ENCODE data around the gene SEMA3B. TPM values are rescaled to one million over a fixed set of nuclear protein-coding genes. Genes with fewer than 3 reads are reported as not detected.

Gene SEMA3B
- total RNA-seq, 4 donors from 2014 or later, result 1.7 to 3.1 (median 2.1) TPM

DNA sequence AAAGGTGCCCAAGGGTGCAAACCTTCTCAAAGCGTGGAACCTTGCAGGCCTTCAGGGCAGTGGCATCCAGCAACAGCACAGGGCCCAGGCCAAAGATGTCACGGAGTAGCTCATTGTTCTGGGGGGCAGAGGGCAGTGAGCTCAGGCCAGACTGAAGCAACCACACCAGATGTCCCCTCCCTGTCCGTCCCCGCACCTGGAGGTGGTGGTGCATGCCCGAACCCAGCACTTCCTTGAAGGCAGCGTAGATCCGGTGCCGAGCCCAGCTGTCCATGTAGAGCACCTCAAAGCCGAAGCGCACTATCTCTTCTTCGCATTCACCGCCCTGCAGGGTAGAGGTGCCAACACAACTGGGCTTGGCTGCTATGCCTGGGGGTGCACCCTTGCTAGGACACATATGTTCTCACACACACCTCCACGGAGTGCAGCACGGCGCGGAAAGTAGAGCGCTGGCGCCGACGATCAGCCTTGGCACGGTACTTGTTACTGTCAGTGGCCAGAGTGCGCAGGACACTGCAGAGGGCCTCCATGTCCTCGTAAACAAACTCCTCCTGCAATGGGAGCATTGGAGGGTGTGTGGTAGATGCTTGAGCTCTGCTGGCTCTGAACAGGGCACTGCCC is 19.6 kb downstream of the SEMA3B start:
- Histone ChIP-seq H3K4me3 (no peak overlapping the region), H3K27me3 (no peaks in the 10 kb centered on the region), H3K9me3 (no peaks in the 10 kb centered on the region), H3K36me3 (peaks cover 0 to 38% of the 10 kb centered on the region in 2 donors), H3K4me1 (peaks cover 18 to 22% of the 10 kb centered on the region in 2 donors), H3K27ac (peak overlapping the region in 1 of 4 donors; percentile 41)
- ATAC-seq (no peak), DNase-seq (no peak)
- TF ChIP-seq POLR2A (IDR thresholded peaks at IDR 0.05), result no peak
- TF ChIP-seq, protein P1, sequence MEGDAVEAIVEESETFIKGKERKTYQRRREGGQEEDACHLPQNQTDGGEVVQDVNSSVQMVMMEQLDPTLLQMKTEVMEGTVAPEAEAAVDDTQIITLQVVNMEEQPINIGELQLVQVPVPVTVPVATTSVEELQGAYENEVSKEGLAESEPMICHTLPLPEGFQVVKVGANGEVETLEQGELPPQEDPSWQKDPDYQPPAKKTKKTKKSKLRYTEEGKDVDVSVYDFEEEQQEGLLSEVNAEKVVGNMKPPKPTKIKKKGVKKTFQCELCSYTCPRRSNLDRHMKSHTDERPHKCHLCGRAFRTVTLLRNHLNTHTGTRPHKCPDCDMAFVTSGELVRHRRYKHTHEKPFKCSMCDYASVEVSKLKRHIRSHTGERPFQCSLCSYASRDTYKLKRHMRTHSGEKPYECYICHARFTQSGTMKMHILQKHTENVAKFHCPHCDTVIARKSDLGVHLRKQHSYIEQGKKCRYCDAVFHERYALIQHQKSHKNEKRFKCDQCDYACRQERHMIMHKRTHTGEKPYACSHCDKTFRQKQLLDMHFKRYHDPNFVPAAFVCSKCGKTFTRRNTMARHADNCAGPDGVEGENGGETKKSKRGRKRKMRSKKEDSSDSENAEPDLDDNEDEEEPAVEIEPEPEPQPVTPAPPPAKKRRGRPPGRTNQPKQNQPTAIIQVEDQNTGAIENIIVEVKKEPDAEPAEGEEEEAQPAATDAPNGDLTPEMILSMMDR (IDR thresholded peaks at IDR 0.05 in 4 of 5, conservative IDR thresholded peaks at IDR 0.05 in 1 of 5), result no peak
- intact Hi-C loops (cut with DNase I; ENCODE audit: low total_unique reads), result no loop called here
- in situ Hi-C loops (cut with MboI; ENCODE audit: low sequenced_read_pairs in 4 of 4), result loop anchor here in 1 of 4 donors (25.0 kb wide), 1 partner anchor 351 kb away; the partner anchor contains the start of genes MON1A and RBM6

DNA sequence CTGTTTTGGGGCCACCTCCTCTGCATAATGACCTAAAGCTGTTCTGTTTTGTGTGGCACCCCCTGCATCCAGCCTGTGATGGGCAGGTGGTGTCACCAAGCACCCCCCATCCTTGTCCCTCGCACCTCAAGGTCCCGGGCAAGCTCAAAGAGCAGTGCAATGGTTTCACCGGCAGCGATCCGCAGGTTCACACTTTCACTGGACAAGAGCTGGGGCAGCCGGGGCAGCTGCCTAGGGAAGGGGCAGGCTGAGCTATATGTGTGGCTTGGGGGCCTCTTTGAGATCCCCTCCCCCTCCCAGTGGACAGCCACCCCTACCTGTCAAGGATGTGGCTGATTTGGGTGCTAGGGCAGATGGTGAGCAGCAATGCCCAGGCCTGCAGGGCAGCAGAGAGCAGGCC is 20.2 kb downstream of the SEMA3B start:
- in situ Hi-C loops (cut with MboI; ENCODE audit: low sequenced_read_pairs in 4 of 4) (loop anchor here in 1 of 4 donors (25.0 kb wide), 1 partner anchor 352 kb away; the partner anchor contains the start of genes MON1A and RBM6), intact Hi-C loops (cut with DNase I; ENCODE audit: low total_unique reads) (no loop called here)
- H3K27me3 ChIP-seq, result no peaks in the 10 kb centered on the region
- H3K9me3 ChIP-seq, result no peaks in the 10 kb centered on the region
- DNase-seq (no peak), ATAC-seq (no peak)
- peaks cover 0 to 38% of the 10 kb centered on the region in 2 donors for H3K36me3 ChIP-seq
- no peak overlapping the region for H3K27ac ChIP-seq
- no peak overlapping the region for H3K4me3 ChIP-seq
- H3K4me1 ChIP-seq, result peaks cover 20 to 23% of the 10 kb centered on the region in 2 donors
- TF ChIP-seq, protein P1 (IDR thresholded peaks at IDR 0.05 in 4 of 5, conservative IDR thresholded peaks at IDR 0.05 in 1 of 5), result no peak
- no peak for TF ChIP-seq POLR2A (IDR thresholded peaks at IDR 0.05)

- DNase-seq, result no peak
Measured at GRCh38 chr3:50290161-50290641, 21.3 kb downstream of the SEMA3B start.

GRCh38 chr3:50292159-50293078 is 23.5 kb downstream of the SEMA3B start, which contains the start of gene IFRD2:
Gene IFRD2 (minus strand): TSS chr3:50292429. CDS start chr3:50292274, 155 bp downstream.
- peak within 1 kb of the TSS; percentile 81 to 96 (median 94) for H3K4me3 ChIP-seq
- peaks cover 0 to 38% of the 10 kb centered on the region in 2 donors for H3K36me3 ChIP-seq
- peak within 1 kb of the TSS; percentile 97 to 99 (median 98) for H3K27ac ChIP-seq
- H3K9me3 ChIP-seq, result no peaks in the 10 kb centered on the region
- no peaks in the 10 kb centered on the region for H3K27me3 ChIP-seq
- TF ChIP-seq POLR2A (IDR thresholded peaks at IDR 0.05), result peak; percentile 82 to 87
- TF ChIP-seq, protein P1 (IDR thresholded peaks at IDR 0.05 in 4 of 5, conservative IDR thresholded peaks at IDR 0.05 in 1 of 5), result no peak
- peaks cover 20 to 23% of the 10 kb centered on the region in 2 donors for H3K4me1 ChIP-seq
- DNase-seq (peak; percentile 97 to 98), ATAC-seq (peak; percentile 87)
- in situ Hi-C loops (cut with MboI; ENCODE audit: low sequenced_read_pairs in 4 of 4), result loop anchor here in 1 of 4 donors (25.0 kb wide), 1 partner anchor 355 kb away; the partner anchor contains the start of genes MON1A and RBM6
- intact Hi-C loops (cut with DNase I; ENCODE audit: low total_unique reads), result no loop called here

More at GRCh38 chr3:50290161-50290641, 21.3 kb downstream of the SEMA3B start:
- intact Hi-C loops (cut with DNase I; ENCODE audit: low total_unique reads) (no loop called here), in situ Hi-C loops (cut with MboI; ENCODE audit: low sequenced_read_pairs in 4 of 4) (loop anchor here in 1 of 4 donors (25.0 kb wide), 1 partner anchor 353 kb away; the partner anchor contains the start of genes MON1A and RBM6)
- no peak for TF ChIP-seq POLR2A (IDR thresholded peaks at IDR 0.05)
- TF ChIP-seq, protein P1 (IDR thresholded peaks at IDR 0.05 in 4 of 5, conservative IDR thresholded peaks at IDR 0.05 in 1 of 5), result no peak
- peak overlapping the region; percentile 97 to 99 (median 98) for H3K27ac ChIP-seq
- H3K27me3 ChIP-seq, result no peaks in the 10 kb centered on the region
- peaks cover 20 to 23% of the 10 kb centered on the region in 2 donors for H3K4me1 ChIP-seq
- no peak for ATAC-seq
- H3K4me3 ChIP-seq, result no peak overlapping the region
- peaks cover 0 to 38% of the 10 kb centered on the region in 2 donors for H3K36me3 ChIP-seq
- no peaks in the 10 kb centered on the region for H3K9me3 ChIP-seq
